GM23338 (cell line): Measurements from ENCODE around the gene CNTNAP2. TPM values are rescaled to one million over a fixed set of nuclear protein-coding genes. Genes with fewer than 3 reads are reported as not detected.

Experiments used
- ATAC-seq: fragments of 200-7000 bp; cut with Tn5 transposase; 3 replicates; pipeline ENCODE4 v1.9.1; 2020
- DNase-seq: peaks from one replicate; pipeline ENCODE4 v3.0.0-alpha.2; 2015; ENCODE audit warnings: low spot score
- H2AFZ ChIP-seq: fragments of 200-600 bp; sonication (generic); 2 replicates; pipeline ENCODE4 v1.8.0; 2016; ENCODE audit warnings: antibody characterized with exemption, mild to moderate bottlenecking, moderate library complexity
- H3F3A ChIP-seq: fragments of 200-600 bp; sonication (generic); replicated peaks from 2 replicates; pipeline ENCODE4 v1.8.0; 2017; ENCODE audit warnings: antibody characterized with exemption, mixed run types, low read depth
- H3K27ac ChIP-seq: fragments of 200-600 bp; sonication (generic); 2 replicates; pipeline ENCODE4 v1.6.1; 2016; ENCODE audit warnings: low read depth
- H3K27me3 ChIP-seq: fragments of 200-600 bp; sonication (generic); 2 replicates; pipeline ENCODE4 v1.8.0; 2016; ENCODE audit warnings: mild to moderate bottlenecking, mixed run types, moderate library complexity; ENCODE audit not compliant: insufficient read depth
- H3K36me3 ChIP-seq: fragments of 200-600 bp; sonication (generic); 2 replicates; pipeline ENCODE4 v1.8.0; 2016; ENCODE audit warnings: mild to moderate bottlenecking; ENCODE audit not compliant: insufficient read depth
- H3K4me1 ChIP-seq: fragments of 200-600 bp; sonication (generic); 2 replicates; pipeline ENCODE4 v1.8.0; 2016; ENCODE audit warnings: mild to moderate bottlenecking, moderate library complexity; ENCODE audit not compliant: insufficient read depth
- H3K4me2 ChIP-seq: fragments of 200-600 bp; sonication (generic); 2 replicates; pipeline ENCODE4 v1.7.1; 2017; ENCODE audit warnings: mixed run types
- H3K4me3 ChIP-seq: fragments of 200-600 bp; sonication (generic); 2 replicates; pipeline ENCODE4 v1.6.1; 2016; ENCODE audit warnings: mixed run types
- H3K79me2 ChIP-seq: fragments of 200-600 bp; sonication (generic); replicated peaks from 2 replicates; pipeline ENCODE4 v1.8.0; 2017; ENCODE audit warnings: mild to moderate bottlenecking; ENCODE audit not compliant: insufficient read depth
- H3K9me2 ChIP-seq: fragments of 200-600 bp; sonication (generic); 2 replicates; pipeline ENCODE4 v1.8.0; 2017; ENCODE audit not compliant: insufficient read depth
- H4K20me1 ChIP-seq: fragments of 200-600 bp; sonication (generic); replicated peaks from 2 replicates; pipeline ENCODE4 v1.8.0; 2017; ENCODE audit warnings: mild to moderate bottlenecking; ENCODE audit not compliant: insufficient read depth
- H3K27ac Mint-ChIP-seq: 2 replicates; pipeline ENCODE4 v1.8.0; 2020; ENCODE audit warnings: inconsistent platforms, mild to moderate bottlenecking, moderate library complexity, mixed read lengths
- H3K27me3 Mint-ChIP-seq: 3 replicates; pipeline ENCODE4 v1.8.0; 2022; ENCODE audit warnings: low read depth, mild to moderate bottlenecking, moderate library complexity, mixed read lengths, inconsistent platforms; ENCODE audit not compliant: insufficient read depth, poor library complexity
- H3K36me3 Mint-ChIP-seq: 3 replicates; pipeline ENCODE4 v1.8.0; 2021; ENCODE audit warnings: low read depth, mild to moderate bottlenecking, inconsistent platforms, moderate library complexity, mixed read lengths
- H3K4me1 Mint-ChIP-seq: 3 replicates; pipeline ENCODE4 v1.8.0; 2020; ENCODE audit warnings: mild to moderate bottlenecking, inconsistent platforms, mixed read lengths
- H3K4me3 Mint-ChIP-seq: 3 replicates; pipeline ENCODE4 v1.8.0; 2021; ENCODE audit warnings: moderate library complexity, mild to moderate bottlenecking, inconsistent platforms, mixed read lengths
- H3K9me3 Mint-ChIP-seq: 3 replicates; pipeline ENCODE4 v1.8.0; 2020; ENCODE audit warnings: moderate library complexity, mild to moderate bottlenecking, inconsistent platforms, mixed read lengths
- ETS1 ChIP-seq: IDR thresholded peaks from 2 replicates; pipeline ENCODE4 v1.6.1; 2016; ENCODE audit warnings: antibody characterized with exemption
- EZH2 ChIP-seq: fragments of 200-600 bp; sonication (generic); IDR thresholded peaks from one replicate; pipeline ENCODE4 v1.8.0; 2017; ENCODE audit warnings: antibody characterized with exemption, mild to moderate bottlenecking, low read depth; ENCODE audit not compliant: unreplicated experiment
- STAT1 ChIP-seq: IDR thresholded peaks from one replicate; pipeline ENCODE4 v1.6.1; 2016; ENCODE audit warnings: antibody characterized with exemption; ENCODE audit not compliant: unreplicated experiment
- ZNF114 ChIP-seq: fragments of 250-450 bp; sonication (Bioruptor Pico); IDR thresholded peaks from 2 replicates; pipeline ENCODE4 v1.5.0; 2020; ENCODE audit warnings: mild to moderate bottlenecking, moderate library complexity
- ZNF462 ChIP-seq: fragments of 250-450 bp; sonication (Bioruptor Pico); IDR thresholded peaks from 2 replicates; pipeline ENCODE4 v1.5.0; 2020; ENCODE audit warnings: mild to moderate bottlenecking, moderate library complexity
- polyA plus RNA-seq: library from polyadenylated mRNA; unstranded; fragments of >200 nt; fragmentation: Nextera tagmentation; extraction: Ambion mirVana; gene quantifications from 2 replicates; pipeline ENCODE4 v1.2.1, GENCODE V29; 2016
- total RNA-seq: library from RNA; depleted of rRNA; stranded (reverse); fragments of >200 nt; shearing (Covaris generic); gene quantifications from 2 replicates; pipeline ENCODE4 v1.2.3, GENCODE V29; 2014

Gene CNTNAP2
- total and polyA plus RNA-seq, 2 experiments from 2014 or later: 38.2 to 61.3 TPM

- H3F3A ChIP-seq: no peaks in the 10 kb centered on the region
- no peak overlapping the region for H3K4me3 ChIP-seq
- TF ChIP-seq EZH2: no peak
- H3K4me1 Mint-ChIP-seq: peaks cover 13% of the 10 kb centered on the region
- no peak overlapping the region for H3K27ac Mint-ChIP-seq
- no peaks in the 10 kb centered on the region for H3K9me2 ChIP-seq
- no peak for DNase-seq
- no peak overlapping the region for H3K4me3 Mint-ChIP-seq
- H3K79me2 ChIP-seq: no peaks in the 10 kb centered on the region
- no peaks in the 10 kb centered on the region for H3K27me3 ChIP-seq
- H4K20me1 ChIP-seq: no peaks in the 10 kb centered on the region
- no peak overlapping the region for H3K4me2 ChIP-seq
- peaks cover 26% of the 10 kb centered on the region; the same call in 2 of the 3 replicates for H3K9me3 Mint-ChIP-seq
- no peaks in the 10 kb centered on the region for H3K36me3 ChIP-seq
- H3K4me1 ChIP-seq: no peaks in the 10 kb centered on the region
- H3K27me3 Mint-ChIP-seq: peaks cover 5% of the 10 kb centered on the region
- ATAC-seq: no peak
- no peaks in the 10 kb centered on the region for H3K36me3 Mint-ChIP-seq
- H2AFZ ChIP-seq: no peak overlapping the region
- no peak overlapping the region for H3K27ac ChIP-seq
Measured at GRCh38 chr7:148118371-148118770, 2001.8 kb downstream of the CNTNAP2 start.

- Histone ChIP-seq H3K27ac (no peak overlapping the region), H3K27me3 (no peaks in the 10 kb centered on the region), H3F3A (no peaks in the 10 kb centered on the region), H3K4me1 (no peaks in the 10 kb centered on the region), H3K9me2 (no peaks in the 10 kb centered on the region), H3K36me3 (no peaks in the 10 kb centered on the region), H3K4me2 (no peak overlapping the region), H2AFZ (no peak overlapping the region), H3K4me3 (no peak overlapping the region), H3K79me2 (no peaks in the 10 kb centered on the region), H4K20me1 (no peaks in the 10 kb centered on the region)
- Mint-ChIP-seq H3K9me3 (peaks cover 41% of the 10 kb centered on the region; the same call in 2 of the 3 replicates), H3K27me3 (peaks cover 6% of the 10 kb centered on the region), H3K4me1 (peaks cover 6% of the 10 kb centered on the region), H3K4me3 (no peak overlapping the region), H3K27ac (no peak overlapping the region), H3K36me3 (no peaks in the 10 kb centered on the region)
- TF ChIP-seq ZNF462 (CRISPR knock-in tag) (no peak), STAT1 (no peak), ZNF114 (CRISPR knock-in tag) (no peak), ETS1 (no peak)
- DNase-seq: no peak
- no peak for ATAC-seq
Measured at GRCh38 chr7:148121401-148121800, 2004.8 kb downstream of the CNTNAP2 start.
